ENCODE measurements around the gene KAT2A.

KAT2A gene

GRCh38 chr17:42114118-42114517 lies 7.0 kb downstream of the KAT2A start:
- DNase-seq (ENCODE audit: low read depth in 2 of 2): no peak

DNA sequence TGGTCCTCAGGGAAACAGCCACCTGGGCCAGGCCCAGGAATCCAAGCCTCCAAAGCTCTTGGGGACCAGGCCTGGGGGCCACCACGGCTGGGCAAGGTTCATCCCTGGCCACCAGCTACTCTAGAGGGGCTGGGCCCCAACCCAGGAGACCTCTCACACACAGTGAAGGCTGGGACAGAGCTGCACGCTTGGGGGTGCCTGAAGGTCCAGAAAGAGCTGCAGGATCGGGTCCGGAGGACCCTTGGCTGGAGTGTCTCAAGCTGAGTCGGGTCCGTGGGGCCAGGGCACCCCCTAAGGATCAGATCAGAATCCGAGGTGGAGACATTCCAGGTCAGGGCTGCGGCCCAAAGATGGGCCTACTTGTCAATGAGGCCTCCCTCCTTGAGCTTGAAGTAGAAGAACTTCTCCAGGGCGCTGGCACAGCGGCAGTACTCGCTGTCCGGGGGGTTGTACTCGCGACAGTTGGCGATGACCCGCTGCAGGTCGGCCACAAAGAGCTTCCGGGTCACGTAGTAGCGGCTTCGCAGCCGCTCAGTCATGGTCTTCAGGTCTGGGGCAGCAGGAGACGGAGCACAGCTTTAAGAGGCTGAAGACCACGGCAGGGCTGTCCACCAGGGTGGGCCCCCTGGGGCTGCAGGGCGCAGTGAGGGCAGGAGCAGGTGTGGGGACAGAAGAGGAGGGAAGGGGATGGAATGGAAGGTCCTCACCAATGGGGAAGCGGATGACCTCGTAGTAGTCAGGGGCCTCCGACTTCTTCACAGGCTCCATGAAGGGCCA lies 7.7 kb downstream of the KAT2A start:
- no peak for DNase-seq (ENCODE audit: low read depth in 2 of 2)

- DNase-seq (ENCODE audit: low read depth in 2 of 2): no peak
These were observed 8.5 kb downstream of the KAT2A start, which contains the start of gene DHX58 for GRCh38 chr17:42112552-42113176. TSS of gene DHX58 (minus strand) at chr17:42112714. CDS start at chr17:42111892, 822 bp downstream.

- DNase-seq (ENCODE audit: low read depth in 2 of 2): no peak
These were observed 9.2 kb downstream of the KAT2A start for GRCh38 chr17:42111871-42112551.

DNA sequence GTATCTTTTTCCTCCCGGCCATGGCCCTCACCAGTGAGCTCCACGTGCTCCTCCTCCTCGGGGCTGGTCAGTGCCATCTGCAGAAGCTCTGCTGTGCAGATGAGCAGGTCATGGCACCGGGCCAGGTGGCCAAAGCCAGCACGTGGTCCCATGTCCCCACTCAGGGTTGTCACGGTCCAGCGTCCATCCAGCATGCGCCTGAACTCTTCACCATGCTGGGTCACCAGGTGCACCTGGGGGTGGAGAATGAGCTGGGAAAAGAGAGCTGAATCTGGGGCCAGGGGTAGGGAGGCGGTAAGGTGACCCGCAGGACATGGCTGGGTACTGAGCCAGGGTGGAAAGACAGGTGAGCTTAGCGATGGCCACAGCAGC lies 9.9 kb downstream of the KAT2A start:
- DNase-seq (ENCODE audit: low read depth in 2 of 2): no peak

GRCh38 chr17:42110301-42111264 lies 10.6 kb downstream of the KAT2A start:
- no peak for DNase-seq (ENCODE audit: low read depth in 2 of 2)

- no peak for DNase-seq (ENCODE audit: low read depth in 2 of 2)
These were observed 12.1 kb downstream of the KAT2A start for GRCh38 chr17:42109086-42109485.

GRCh38 chr17:42107597-42108576 lies 13.3 kb downstream of the KAT2A start:
- no peak for DNase-seq (ENCODE audit: low read depth in 2 of 2)

DNA sequence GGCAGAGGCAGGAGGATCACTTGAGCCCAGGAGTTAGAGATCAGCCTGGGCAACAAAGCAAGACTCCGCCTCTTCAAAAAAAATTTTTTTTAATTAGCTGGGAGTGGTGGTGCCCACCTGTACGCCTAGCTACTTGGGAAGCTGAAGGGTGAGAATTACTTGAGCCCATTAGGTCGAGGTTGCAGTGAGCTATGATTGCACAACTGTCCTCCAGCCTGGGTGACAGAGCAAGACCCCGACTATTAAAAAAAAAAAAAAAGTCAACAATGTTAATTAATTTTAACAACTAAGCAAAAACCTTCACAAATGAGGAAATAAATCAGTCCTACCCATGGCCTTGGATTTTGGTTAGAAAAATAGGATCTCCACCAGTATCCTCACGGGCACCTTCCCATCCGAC lies 14.0 kb downstream of the KAT2A start:
- DNase-seq (ENCODE audit: low read depth in 2 of 2): no peak

- no peak for DNase-seq (ENCODE audit: low read depth in 2 of 2)
These were observed 15.2 kb downstream of the KAT2A start for GRCh38 chr17:42106009-42106408.

DNA sequence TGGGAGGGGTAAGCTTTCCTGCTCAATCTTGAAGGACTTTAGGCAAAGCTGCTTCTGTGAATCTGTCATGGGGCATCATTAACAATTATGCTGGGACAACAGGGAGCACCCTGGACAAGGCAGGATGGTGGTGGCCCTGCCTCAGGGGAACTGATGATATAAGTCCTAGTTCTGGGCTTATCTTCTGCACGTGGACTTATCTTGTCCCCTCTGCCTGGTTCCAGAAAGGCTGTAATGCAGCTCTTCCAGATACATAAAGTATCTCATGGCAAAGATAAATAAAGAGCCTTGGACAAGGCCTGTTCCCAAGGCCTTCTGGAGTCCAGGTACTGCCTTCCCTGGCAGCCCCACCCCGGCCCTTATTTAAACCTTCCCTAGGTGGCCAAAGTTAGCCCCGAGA lies 16.9 kb downstream of the KAT2A start:
- no peak for DNase-seq (ENCODE audit: low read depth in 2 of 2)

DNA sequence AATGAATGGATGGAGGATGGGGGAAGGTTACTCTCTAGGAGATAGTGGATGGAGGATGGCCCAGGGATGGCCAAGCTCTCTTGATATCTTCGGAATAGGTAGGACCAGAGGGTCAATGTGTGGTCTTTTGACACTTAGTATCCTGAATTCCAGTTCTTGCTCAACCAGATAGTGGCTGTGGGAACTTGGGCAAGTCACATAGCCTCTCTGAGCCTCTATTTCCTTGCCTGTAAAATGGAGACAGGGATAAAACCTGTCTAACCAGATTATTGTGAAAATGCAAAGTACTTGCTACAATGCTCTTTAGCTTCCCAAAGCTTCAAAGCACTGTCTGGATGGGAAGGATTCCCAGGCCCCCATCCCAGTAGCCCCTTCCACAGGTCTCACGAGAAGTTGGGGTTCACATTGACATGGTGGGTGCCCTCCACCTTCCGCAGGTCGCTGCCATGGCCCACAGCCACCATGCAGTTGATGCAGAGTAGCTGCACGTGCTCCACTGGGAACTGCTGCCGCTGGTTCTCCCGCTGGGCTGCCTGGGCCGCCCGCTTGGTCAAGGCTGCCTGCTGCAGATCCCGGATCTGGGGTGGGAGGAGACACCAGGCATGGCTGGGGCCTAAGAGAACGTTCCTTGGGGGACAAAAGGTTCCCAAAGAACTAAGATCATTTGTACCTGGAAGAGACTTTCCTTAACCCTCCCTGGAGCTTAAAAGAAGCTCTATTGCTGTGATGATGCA lies 17.8 kb downstream of the KAT2A start:
- DNase-seq (ENCODE audit: low read depth in 2 of 2): no peak

DNA sequence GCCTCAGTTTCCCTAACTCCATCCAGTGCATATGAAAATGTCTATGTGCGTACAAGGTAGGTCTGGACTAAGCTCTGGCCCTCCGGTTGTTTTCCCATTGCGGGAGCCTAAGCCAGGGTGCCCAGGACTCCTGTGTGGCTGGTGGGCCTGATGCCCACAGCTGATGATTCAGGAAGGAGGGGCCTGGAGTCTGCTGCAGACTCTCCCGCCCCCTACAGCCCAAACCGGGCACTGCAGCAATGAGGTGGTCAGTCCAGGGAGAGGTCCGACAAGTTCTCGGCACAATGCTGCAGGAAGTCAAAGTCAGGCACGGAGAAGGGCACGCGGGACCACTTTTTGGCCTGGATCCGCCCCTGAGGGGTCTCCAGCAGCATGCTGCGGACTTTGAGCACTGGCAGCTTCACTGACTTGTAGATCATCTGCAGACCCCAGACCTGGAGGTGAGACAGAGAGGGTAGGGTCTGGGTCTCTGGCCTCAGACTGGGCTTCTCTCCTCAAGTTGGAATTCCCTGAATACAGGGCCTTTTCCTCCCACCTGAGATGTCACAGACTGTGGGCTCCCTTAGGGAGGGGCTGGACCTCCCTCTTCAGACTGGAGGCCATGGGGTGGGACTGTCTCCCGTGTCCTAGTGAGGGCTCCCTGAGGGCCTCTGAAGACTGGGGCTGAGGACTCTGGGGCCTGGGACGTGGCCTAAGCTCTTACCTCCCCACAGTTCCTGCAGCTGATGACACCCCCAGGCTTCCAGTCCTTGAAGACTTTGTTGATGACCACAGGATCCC lies 19.5 kb downstream of the KAT2A start:
- no peak for DNase-seq (ENCODE audit: low read depth in 2 of 2)

- no peak for DNase-seq (ENCODE audit: low read depth in 2 of 2)
These were observed 22.3 kb downstream of the KAT2A start for GRCh38 chr17:42098730-42099399.

GRCh38 chr17:42097691-42098631 lies 23.2 kb downstream of the KAT2A start, which contains the start of gene ZNF385C:
TSS of gene ZNF385C (minus strand) at chr17:42098473. CDS start at chr17:42063056, 35,417 bp downstream.
- DNase-seq (ENCODE audit: low read depth in 2 of 2): no peak

DNA sequence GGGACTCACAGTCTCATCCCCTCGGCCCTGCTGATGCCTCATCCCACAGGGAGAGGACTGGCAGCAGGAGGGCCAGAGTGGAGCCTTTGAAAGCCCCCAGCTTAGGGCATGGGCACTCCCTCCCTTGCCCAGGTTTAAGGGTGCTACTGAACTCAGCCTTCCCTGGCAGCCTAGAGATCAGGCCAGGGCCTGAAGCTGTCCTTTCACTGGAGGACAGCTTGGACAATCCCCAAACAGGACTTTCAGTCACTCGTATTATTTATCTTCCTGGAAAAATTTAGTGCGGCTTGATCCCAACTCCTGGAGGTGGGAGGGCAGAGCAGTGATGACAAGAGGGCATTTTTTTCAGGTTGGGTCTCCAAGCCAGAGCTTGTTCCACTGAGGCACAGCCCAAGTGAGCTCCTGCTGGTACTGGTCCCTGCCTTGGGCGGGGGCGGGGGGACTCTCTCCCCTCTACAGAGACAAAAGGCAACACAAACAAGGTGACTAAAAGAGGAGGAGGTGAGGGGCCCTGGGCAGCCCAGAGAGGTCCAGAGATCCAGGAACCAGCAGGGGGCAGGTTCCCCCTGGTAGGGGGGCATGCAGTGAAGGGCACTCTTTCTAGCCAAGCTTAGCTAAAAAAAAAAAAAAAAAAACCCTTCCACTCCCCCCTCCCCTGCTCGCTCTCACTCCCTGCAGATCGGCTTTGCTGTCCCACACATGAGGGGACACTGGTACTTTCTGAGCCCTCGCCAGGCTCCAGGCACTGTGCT lies 24.6 kb downstream of the KAT2A start:
- no peak for DNase-seq (ENCODE audit: low read depth in 2 of 2)
